KOPT-K1 (cell line): ENCODE results near the gene SIGLEC1.

Experiments used
- H3K27ac ChIP-seq: fragments of 200-600 bp; sonication (generic); 2 replicates; pipeline ENCODE4 v1.5.1; 2016; ENCODE audit warnings: antibody characterized with exemption, mild to moderate bottlenecking, low read depth, low read length; ENCODE audit not compliant: poor library complexity, severe bottlenecking
- H3K36me3 ChIP-seq: fragments of 200-600 bp; sonication (generic); 2 replicates; pipeline ENCODE4 v1.5.1; 2017; ENCODE audit warnings: antibody characterized with exemption, mild to moderate bottlenecking, low read length, moderate library complexity; ENCODE audit not compliant: insufficient read depth
- H3K9me3 ChIP-seq: fragments of 200-600 bp; sonication (generic); 2 replicates; pipeline ENCODE4 v1.5.1; 2017; ENCODE audit warnings: antibody characterized with exemption, low read length, mild to moderate bottlenecking; ENCODE audit not compliant: insufficient read depth, poor library complexity, severe bottlenecking

Gene SIGLEC1

GRCh38 chr20:3723284-3723683, 10.9 kb upstream of the SIGLEC1 start:
- Histone ChIP-seq H3K36me3 (no peaks in the 10 kb centered on the region), H3K27ac (no peak overlapping the region), H3K9me3 (no peaks in the 10 kb centered on the region)

- Histone ChIP-seq H3K9me3 (no peaks in the 10 kb centered on the region), H3K36me3 (no peaks in the 10 kb centered on the region), H3K27ac (no peak overlapping the region)
These were observed 9.5 kb upstream of the SIGLEC1 start for GRCh38 chr20:3721912-3722311.

DNA sequence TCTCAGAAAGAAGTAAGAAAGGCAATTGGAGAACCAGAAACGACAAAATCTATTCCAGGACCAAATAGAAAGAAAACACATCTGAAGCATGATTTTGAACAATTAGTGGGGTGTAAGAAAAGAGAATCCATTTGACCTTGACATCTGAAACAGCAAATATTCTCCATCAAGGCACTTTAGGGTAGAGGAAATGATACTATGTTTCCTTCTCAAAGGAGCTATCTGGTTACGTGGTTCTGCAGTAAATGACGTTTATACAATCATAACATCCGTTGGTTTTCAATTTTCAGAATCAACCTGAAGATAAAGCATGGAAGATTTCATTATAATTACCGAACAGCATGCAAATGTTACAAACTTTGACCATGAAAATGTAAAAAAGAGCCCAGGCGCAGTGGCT, 8.2 kb upstream of the SIGLEC1 start:
- H3K9me3 ChIP-seq = no peaks in the 10 kb centered on the region
- no peak overlapping the region for H3K27ac ChIP-seq
- H3K36me3 ChIP-seq = no peaks in the 10 kb centered on the region

DNA sequence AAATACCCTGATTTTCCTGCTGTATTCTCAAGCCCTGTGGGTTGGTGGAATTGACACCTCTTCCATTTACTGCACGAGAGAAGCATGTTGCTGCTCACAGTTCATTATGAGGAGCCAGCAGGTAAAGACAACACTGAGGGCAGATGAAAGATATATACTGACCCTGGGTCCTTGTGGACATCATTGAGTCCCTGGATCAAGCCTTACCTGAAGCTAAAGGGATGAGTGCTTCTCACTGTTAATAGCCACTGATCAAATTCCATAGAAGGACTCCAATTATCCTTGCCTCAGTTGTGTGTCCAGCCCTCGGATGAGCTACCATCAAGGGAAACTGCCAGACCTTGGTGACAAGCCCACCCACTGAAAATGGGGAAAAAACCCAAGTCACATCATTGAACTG, 7.7 kb upstream of the SIGLEC1 start:
- Histone ChIP-seq H3K36me3 (no peaks in the 10 kb centered on the region), H3K9me3 (no peaks in the 10 kb centered on the region), H3K27ac (no peak overlapping the region)

GRCh38 chr20:3719046-3719445, 6.6 kb upstream of the SIGLEC1 start:
- no peak overlapping the region for H3K27ac ChIP-seq
- H3K36me3 ChIP-seq = no peaks in the 10 kb centered on the region
- H3K9me3 ChIP-seq = no peaks in the 10 kb centered on the region

DNA sequence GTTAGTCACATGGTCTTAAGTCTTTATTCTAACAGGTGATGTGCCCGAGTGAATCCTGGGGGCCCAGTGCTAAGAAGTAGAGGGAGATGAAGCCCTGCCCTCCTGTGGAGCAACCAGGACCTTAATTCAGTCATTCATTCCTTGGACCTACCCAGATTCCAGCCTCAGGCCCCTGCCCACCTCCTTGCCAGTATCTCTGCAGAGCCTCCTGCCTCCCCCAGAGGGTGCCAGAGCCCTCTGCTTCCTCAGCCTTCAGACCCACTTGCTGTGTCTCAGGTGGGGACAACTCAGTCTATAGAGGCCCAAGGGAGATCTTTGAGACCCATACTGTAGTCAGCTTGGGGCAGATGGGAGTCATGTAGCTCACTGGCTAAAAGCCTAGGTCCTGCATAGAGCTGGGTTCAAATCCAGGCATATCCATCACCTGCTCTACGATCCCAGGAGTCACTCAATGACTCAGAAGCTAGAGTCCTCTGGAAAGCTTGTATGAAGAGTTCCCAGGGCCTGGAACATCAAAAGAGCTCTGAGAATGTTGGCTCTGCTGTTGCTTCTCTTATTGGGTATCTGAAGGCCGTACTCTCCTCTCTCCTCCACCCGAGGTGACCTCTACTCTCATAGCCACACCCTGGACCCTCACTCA, 3.9 kb upstream of the SIGLEC1 start:
- Histone ChIP-seq H3K9me3 (no peaks in the 10 kb centered on the region), H3K27ac (no peak overlapping the region), H3K36me3 (no peaks in the 10 kb centered on the region)

DNA sequence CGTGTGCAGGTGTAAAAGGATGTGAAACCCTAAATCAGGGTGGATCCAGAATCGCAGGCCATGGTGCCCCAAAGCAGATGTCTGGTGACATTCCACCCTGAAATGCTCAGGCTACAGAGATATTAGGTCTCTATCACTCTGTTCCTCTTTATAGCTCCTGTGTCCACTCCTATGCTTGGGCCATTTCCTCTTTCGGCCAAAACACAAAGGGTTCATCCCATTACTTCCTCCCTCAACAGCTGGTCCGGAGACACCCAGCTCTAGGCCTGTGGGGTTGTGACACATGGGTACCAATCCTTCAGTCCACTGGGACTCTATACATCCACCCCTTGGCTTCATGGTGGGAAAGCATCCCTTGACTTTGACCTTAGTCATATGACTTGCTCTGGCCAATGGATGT, 1.7 kb upstream of the SIGLEC1 start:
- H3K36me3 ChIP-seq = no peaks in the 10 kb centered on the region
- no peaks in the 10 kb centered on the region for H3K9me3 ChIP-seq
- H3K27ac ChIP-seq = no peak overlapping the region

DNA sequence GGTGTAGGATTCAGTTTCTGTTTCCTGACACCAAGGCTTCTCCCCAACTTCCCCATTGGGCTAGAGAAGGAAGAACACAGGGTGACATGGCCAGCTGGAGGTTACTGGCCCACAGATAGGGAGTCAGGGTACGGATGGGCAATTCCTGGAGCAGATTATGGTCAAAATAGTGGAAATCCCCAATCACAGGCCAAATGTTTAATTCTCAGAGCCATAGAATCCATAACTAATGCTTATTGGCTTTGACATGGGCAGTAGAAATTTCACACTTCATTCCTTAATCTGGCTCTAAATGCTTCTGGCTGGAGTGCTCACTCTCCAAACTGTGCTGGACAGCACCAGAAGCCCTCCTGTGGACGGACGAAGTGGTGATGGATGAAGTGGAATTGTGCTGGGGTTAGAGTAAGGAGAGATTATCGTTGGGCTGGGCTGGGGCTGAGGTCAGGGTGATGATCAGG, 887 bp downstream of the SIGLEC1 start:
- Histone ChIP-seq H3K9me3 (no peaks in the 10 kb centered on the region), H3K36me3 (no peaks in the 10 kb centered on the region)

DNA sequence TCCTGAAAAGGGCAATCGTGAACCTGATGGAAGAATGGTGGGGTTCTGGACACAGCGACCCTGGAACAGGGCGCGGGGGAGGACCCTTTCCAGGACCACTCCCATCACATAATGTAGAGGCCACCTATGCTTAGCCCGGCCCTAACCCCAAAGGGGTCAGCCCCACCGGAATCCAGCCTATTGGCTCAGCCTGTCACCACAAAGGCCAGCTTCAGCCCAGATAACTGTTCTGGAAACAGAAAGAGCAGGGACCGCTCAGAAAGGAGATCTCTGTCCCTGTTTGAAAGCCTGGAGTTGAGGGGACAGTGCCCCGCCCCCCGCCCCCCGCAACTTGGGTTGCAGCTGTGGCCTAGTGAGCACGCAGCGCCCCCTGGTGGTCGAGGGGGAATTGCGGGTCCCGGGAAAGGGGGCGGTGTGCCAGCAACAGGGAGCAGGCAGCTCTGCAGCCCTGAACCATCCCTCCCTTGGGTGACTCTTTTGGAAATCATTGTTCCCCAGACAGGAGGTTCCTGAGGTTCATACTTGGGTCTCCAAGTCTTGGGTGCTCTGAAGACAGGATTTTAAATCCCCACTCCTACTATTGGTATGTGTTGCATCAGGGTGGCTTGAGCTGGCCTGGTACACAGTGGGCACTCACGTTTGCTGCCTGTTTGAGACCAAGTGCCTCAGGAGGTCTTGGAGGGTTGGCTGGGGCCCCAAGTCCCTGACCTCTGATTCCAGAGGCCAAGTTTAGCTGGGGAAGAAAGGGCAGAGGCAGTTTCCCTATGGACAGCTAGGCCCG, 1.5 kb downstream of the SIGLEC1 start:
- Histone ChIP-seq H3K9me3 (no peaks in the 10 kb centered on the region), H3K36me3 (no peaks in the 10 kb centered on the region), H3K27ac (no peak overlapping the region)

More for the DNA sequence above, 887 bp downstream of the SIGLEC1 start:
- no peak overlapping the region for H3K27ac ChIP-seq

DNA sequence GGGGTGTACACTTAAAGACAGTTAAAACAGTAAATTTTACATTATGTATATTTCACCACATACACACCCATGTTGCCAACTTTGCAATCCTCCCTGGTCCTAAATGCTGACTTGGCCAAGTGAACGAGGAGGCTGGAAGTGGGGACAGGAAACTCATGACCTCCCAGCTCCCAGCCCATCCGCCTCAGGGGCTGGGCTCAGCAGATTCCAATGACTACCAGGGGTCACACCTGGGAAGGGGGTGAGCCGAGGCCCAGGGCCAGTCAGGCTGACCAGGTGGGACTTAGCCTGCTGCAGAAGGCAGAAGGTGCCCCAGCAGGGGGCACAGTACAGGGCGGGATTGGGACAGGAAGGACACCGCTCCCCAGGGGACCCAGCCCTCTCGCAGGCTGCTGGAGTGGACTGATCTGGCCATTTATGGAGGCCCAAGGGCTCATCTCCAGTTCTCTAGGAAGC, 2.4 kb downstream of the SIGLEC1 start:
- H3K9me3 ChIP-seq = no peaks in the 10 kb centered on the region
- H3K27ac ChIP-seq = no peak overlapping the region

GRCh38 chr20:3707508-3707899, 4.9 kb downstream of the SIGLEC1 start:
- no peak overlapping the region for H3K27ac ChIP-seq
- H3K9me3 ChIP-seq = no peaks in the 10 kb centered on the region
- no peaks in the 10 kb centered on the region for H3K36me3 ChIP-seq

More for the DNA sequence above, 2.4 kb downstream of the SIGLEC1 start:
- H3K36me3 ChIP-seq = no peaks in the 10 kb centered on the region

DNA sequence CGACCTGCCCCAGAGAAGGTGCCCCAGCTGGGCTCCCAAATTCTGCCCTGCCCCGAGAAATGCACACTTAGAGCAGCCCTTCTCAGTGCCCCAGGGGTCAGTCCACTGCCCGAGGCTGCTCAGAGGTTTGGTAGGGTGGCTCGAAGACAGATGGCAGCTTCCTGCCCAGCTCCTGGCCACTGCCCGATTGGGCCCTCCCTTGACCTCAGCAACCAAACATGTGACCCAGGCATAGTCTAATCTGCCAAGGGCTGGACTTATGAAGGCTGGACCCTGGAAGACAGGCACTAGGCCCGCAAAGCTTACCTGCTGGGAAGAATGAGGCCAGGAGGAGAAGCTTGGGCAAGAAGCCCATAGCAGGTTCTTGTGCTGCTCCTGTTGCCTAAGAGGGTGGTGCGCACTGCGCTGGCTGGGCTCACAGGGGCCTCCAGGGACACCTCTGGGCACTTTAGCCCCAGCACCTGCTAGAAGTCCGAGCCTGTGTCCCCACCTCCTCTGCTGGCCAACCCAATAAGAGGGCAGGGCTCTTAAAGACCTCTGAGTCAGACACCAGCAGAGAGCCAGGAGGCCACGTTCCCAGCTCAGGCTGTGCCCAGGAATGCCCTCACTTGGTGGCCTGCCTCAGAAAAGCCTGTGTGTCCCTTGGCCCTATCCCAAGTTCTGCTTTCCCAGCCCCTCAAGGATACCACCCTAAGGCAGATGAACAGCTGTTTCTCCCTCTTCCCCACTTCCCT, 5.5 kb downstream of the SIGLEC1 start:
- Histone ChIP-seq H3K36me3 (no peaks in the 10 kb centered on the region), H3K27ac (no peak overlapping the region), H3K9me3 (no peaks in the 10 kb centered on the region)

DNA sequence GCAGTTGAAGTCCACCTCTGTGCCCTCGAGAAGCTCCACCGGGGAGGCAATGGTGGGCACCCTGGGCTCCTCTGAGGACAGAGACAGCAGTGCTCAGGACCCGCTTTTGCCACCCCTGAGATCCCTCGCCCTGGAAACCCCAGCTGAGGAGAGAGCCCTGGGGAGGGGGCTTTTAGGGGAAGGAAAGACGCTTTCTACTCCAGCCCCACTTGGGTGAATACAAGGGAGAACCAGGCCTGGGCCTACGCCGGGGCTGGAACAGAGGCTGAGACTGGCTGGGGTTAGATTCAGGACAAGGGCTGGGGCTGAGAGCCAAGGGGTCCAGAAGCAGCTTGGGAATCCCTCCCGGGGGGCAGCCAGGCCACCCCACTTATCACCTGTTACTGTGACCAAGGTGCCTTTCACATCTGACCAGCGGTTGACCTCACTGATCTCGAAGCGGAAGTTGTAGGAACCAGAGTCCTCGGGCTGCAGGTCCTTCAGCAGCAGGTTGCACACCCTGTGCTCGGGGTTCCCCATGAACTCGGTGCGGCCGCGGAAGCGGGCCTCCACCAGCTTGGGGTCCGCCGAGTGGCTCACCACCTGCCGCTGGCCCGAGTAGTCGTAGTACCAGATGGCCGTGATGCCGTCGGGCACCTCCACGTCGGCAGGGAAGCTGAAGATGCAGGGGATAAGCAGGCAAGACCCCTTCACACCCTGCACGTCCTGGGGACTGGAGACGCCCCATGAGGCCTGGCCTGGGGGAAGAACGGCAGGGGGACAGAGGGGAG, 6.2 kb downstream of the SIGLEC1 start:
- H3K27ac ChIP-seq = no peak overlapping the region
- no peaks in the 10 kb centered on the region for H3K36me3 ChIP-seq
- no peaks in the 10 kb centered on the region for H3K9me3 ChIP-seq

- H3K9me3 ChIP-seq = no peaks in the 10 kb centered on the region
These were observed 6.9 kb downstream of the SIGLEC1 start for GRCh38 chr20:3705491-3705969.

More at GRCh38 chr20:3705491-3705969, 6.9 kb downstream of the SIGLEC1 start:
- Histone ChIP-seq H3K36me3 (no peaks in the 10 kb centered on the region), H3K27ac (no peak overlapping the region)
